ENCODE measurements around the gene ZNF608. TPM values are rescaled to one million over a fixed set of nuclear protein-coding genes. Genes with fewer than 3 reads are reported as not detected.

ZNF608 gene
- total and polyA plus RNA-seq, 4 experiments from 2014 or later, result not detected

- no peak overlapping the region for H3K4me3 Mint-ChIP-seq
- DNase-seq, result no peak
- no peak overlapping the region for H3K27ac Mint-ChIP-seq
- H3K36me3 Mint-ChIP-seq, result no peaks in the 10 kb centered on the region
- Histone ChIP-seq H3K27ac (ENCODE audit: low read depth, low read length) (no peak overlapping the region), H3K4me1 (ENCODE audit: insufficient read depth, low read length) (no peaks in the 10 kb centered on the region), H3K4me3 (ENCODE audit: low read length in 2 of 2) (no peak overlapping the region), H3K9me3 (ENCODE audit: control insufficient read depth in 1 of 2, low read length in 2 of 2) (no peaks in the 10 kb centered on the region), H3K27me3 (ENCODE audit: insufficient read depth, low read length) (peaks cover 3% of the 10 kb centered on the region), H3K36me3 (ENCODE audit: insufficient read depth, low read length) (no peaks in the 10 kb centered on the region)
- peaks cover 16 to 31% of the 10 kb centered on the region in 2 donors for H3K27me3 Mint-ChIP-seq
- peaks cover 5 to 24% (median 12%) of the 10 kb centered on the region in 4 donors for H3K4me1 Mint-ChIP-seq
- ChIA-PET CTCF (ENCODE audit: partially characterized antibody) (no interaction called here), POLR2A (ENCODE audit: partially characterized antibody) (no interaction called here)
- peaks cover 0 to 7% (median 2%) of the 10 kb centered on the region in 8 donors for H3K9me3 Mint-ChIP-seq
- intact Hi-C loops (cut with micrococcal nuclease), result no loop called here
Measured at GRCh38 chr5:124743602-124744169, 2.8 kb downstream of the ZNF608 start.

GRCh38 chr5:124742983-124743601, 3.3 kb downstream of the ZNF608 start:
- Histone ChIP-seq H3K27ac (ENCODE audit: low read depth, low read length) (no peak overlapping the region), H3K9me3 (ENCODE audit: control insufficient read depth in 1 of 2, low read length in 2 of 2) (no peaks in the 10 kb centered on the region), H3K36me3 (ENCODE audit: insufficient read depth, low read length) (no peaks in the 10 kb centered on the region), H3K4me3 (ENCODE audit: low read length in 2 of 2) (no peak overlapping the region), H3K4me1 (ENCODE audit: insufficient read depth, low read length) (no peaks in the 10 kb centered on the region), H3K27me3 (ENCODE audit: insufficient read depth, low read length) (peaks cover 3% of the 10 kb centered on the region)
- H3K4me1 Mint-ChIP-seq, result peaks cover 5 to 19% (median 12%) of the 10 kb centered on the region in 4 donors
- H3K4me3 Mint-ChIP-seq, result no peak overlapping the region
- ChIA-PET POLR2A (ENCODE audit: partially characterized antibody) (no interaction called here), CTCF (ENCODE audit: partially characterized antibody) (no interaction called here)
- H3K36me3 Mint-ChIP-seq, result no peaks in the 10 kb centered on the region
- DNase-seq, result no peak
- peaks cover 0 to 7% (median 2%) of the 10 kb centered on the region in 8 donors for H3K9me3 Mint-ChIP-seq
- H3K27me3 Mint-ChIP-seq, result peaks cover 15 to 27% of the 10 kb centered on the region in 2 donors
- H3K27ac Mint-ChIP-seq, result no peak overlapping the region
- intact Hi-C loops (cut with micrococcal nuclease), result no loop called here

GRCh38 chr5:124742521-124742920, 3.9 kb downstream of the ZNF608 start:
- intact Hi-C loops (cut with micrococcal nuclease), result no loop called here
- no peak for DNase-seq
- Histone ChIP-seq H3K27me3 (ENCODE audit: insufficient read depth, low read length) (peaks cover 3% of the 10 kb centered on the region), H3K4me1 (ENCODE audit: insufficient read depth, low read length) (no peaks in the 10 kb centered on the region), H3K9me3 (ENCODE audit: control insufficient read depth in 1 of 2, low read length in 2 of 2) (no peaks in the 10 kb centered on the region), H3K27ac (ENCODE audit: low read depth, low read length) (no peak overlapping the region), H3K4me3 (ENCODE audit: low read length in 2 of 2) (no peak overlapping the region), H3K36me3 (ENCODE audit: insufficient read depth, low read length) (no peaks in the 10 kb centered on the region)
- Mint-ChIP-seq H3K4me3 (no peak overlapping the region), H3K27ac (no peak overlapping the region), H3K4me1 (peaks cover 5 to 15% (median 11%) of the 10 kb centered on the region in 4 donors), H3K36me3 (no peaks in the 10 kb centered on the region), H3K9me3 (peaks cover 0 to 7% (median 2%) of the 10 kb centered on the region in 8 donors), H3K27me3 (peaks cover 13 to 21% of the 10 kb centered on the region in 2 donors)
- CTCF ChIA-PET (ENCODE audit: partially characterized antibody), result no interaction called here
- POLR2A ChIA-PET (ENCODE audit: partially characterized antibody), result no interaction called here

- H3K9me3 Mint-ChIP-seq, result peaks cover 0 to 7% (median 2%) of the 10 kb centered on the region in 8 donors
- DNase-seq, result no peak
- ChIA-PET CTCF (ENCODE audit: partially characterized antibody) (no interaction called here), POLR2A (ENCODE audit: partially characterized antibody) (no interaction called here)
- H3K4me1 Mint-ChIP-seq, result peaks cover 5 to 9% (median 7%) of the 10 kb centered on the region in 4 donors
- H3K27ac Mint-ChIP-seq, result no peak overlapping the region
- H3K36me3 Mint-ChIP-seq, result no peaks in the 10 kb centered on the region
- H3K4me3 Mint-ChIP-seq, result no peak overlapping the region
- Histone ChIP-seq H3K9me3 (ENCODE audit: control insufficient read depth in 1 of 2, low read length in 2 of 2) (no peaks in the 10 kb centered on the region), H3K27ac (ENCODE audit: low read depth, low read length) (no peak overlapping the region), H3K36me3 (ENCODE audit: insufficient read depth, low read length) (no peaks in the 10 kb centered on the region), H3K27me3 (ENCODE audit: insufficient read depth, low read length) (no peaks in the 10 kb centered on the region), H3K4me1 (ENCODE audit: insufficient read depth, low read length) (no peaks in the 10 kb centered on the region), H3K4me3 (ENCODE audit: low read length in 2 of 2) (no peak overlapping the region)
- peaks cover 12 to 17% of the 10 kb centered on the region in 2 donors for H3K27me3 Mint-ChIP-seq
- intact Hi-C loops (cut with micrococcal nuclease), result no loop called here
Measured at GRCh38 chr5:124741711-124742496, 4.5 kb downstream of the ZNF608 start.

- intact Hi-C loops (cut with micrococcal nuclease), result no loop called here
- H3K27me3 Mint-ChIP-seq, result peaks cover 6 to 12% of the 10 kb centered on the region in 2 donors
- DNase-seq, result no peak
- no peak overlapping the region for H3K4me3 Mint-ChIP-seq
- no peaks in the 10 kb centered on the region for H3K9me3 ChIP-seq (ENCODE audit: control insufficient read depth in 1 of 2, low read length in 2 of 2)
- H3K27me3 ChIP-seq (ENCODE audit: insufficient read depth, low read length), result no peaks in the 10 kb centered on the region
- peaks cover 0 to 4% (median 1%) of the 10 kb centered on the region in 8 donors for H3K9me3 Mint-ChIP-seq
- POLR2A ChIA-PET (ENCODE audit: partially characterized antibody), result no interaction called here
- no peaks in the 10 kb centered on the region for H3K36me3 ChIP-seq (ENCODE audit: insufficient read depth, low read length)
- CTCF ChIA-PET (ENCODE audit: partially characterized antibody), result no interaction called here
- no peak overlapping the region for H3K27ac ChIP-seq (ENCODE audit: low read depth, low read length)
- no peaks in the 10 kb centered on the region for H3K4me1 ChIP-seq (ENCODE audit: insufficient read depth, low read length)
- no peak overlapping the region for H3K4me3 ChIP-seq (ENCODE audit: low read length in 2 of 2)
- H3K36me3 Mint-ChIP-seq, result no peaks in the 10 kb centered on the region
- H3K27ac Mint-ChIP-seq, result no peak overlapping the region
- H3K4me1 Mint-ChIP-seq, result peaks cover under 1 to 2% (median 1%) of the 10 kb centered on the region in 4 donors
Measured at GRCh38 chr5:124740991-124741583, 5.4 kb downstream of the ZNF608 start.

GRCh38 chr5:124740071-124740470, 6.4 kb downstream of the ZNF608 start:
- Mint-ChIP-seq H3K27ac (no peak overlapping the region), H3K36me3 (no peaks in the 10 kb centered on the region), H3K27me3 (peaks cover 10 to 11% of the 10 kb centered on the region in 2 donors), H3K9me3 (peaks cover 0 to 5% (median 2%) of the 10 kb centered on the region in 8 donors), H3K4me1 (no peaks in the 10 kb centered on the region), H3K4me3 (no peak overlapping the region)
- no peak overlapping the region for H3K27ac ChIP-seq (ENCODE audit: low read depth, low read length)
- ChIA-PET POLR2A (ENCODE audit: partially characterized antibody) (no interaction called here), CTCF (ENCODE audit: partially characterized antibody) (no interaction called here)
- H3K4me1 ChIP-seq (ENCODE audit: insufficient read depth, low read length), result no peaks in the 10 kb centered on the region
- DNase-seq, result no peak
- intact Hi-C loops (cut with micrococcal nuclease), result no loop called here
- no peaks in the 10 kb centered on the region for H3K27me3 ChIP-seq (ENCODE audit: insufficient read depth, low read length)
- H3K4me3 ChIP-seq (ENCODE audit: low read length in 2 of 2), result no peak overlapping the region
- H3K36me3 ChIP-seq (ENCODE audit: insufficient read depth, low read length), result no peaks in the 10 kb centered on the region
- H3K9me3 ChIP-seq (ENCODE audit: control insufficient read depth in 1 of 2, low read length in 2 of 2), result no peaks in the 10 kb centered on the region

GRCh38 chr5:124739634-124740025, 6.8 kb downstream of the ZNF608 start:
- H3K27ac Mint-ChIP-seq, result no peak overlapping the region
- no peak for DNase-seq
- ChIA-PET CTCF (ENCODE audit: partially characterized antibody) (no interaction called here), POLR2A (ENCODE audit: partially characterized antibody) (no interaction called here)
- H3K4me1 ChIP-seq (ENCODE audit: insufficient read depth, low read length), result no peaks in the 10 kb centered on the region
- H3K9me3 Mint-ChIP-seq, result peaks cover 0 to 7% (median 2%) of the 10 kb centered on the region in 8 donors
- peaks cover 9 to 13% of the 10 kb centered on the region in 2 donors for H3K27me3 Mint-ChIP-seq
- no peaks in the 10 kb centered on the region for H3K9me3 ChIP-seq (ENCODE audit: control insufficient read depth in 1 of 2, low read length in 2 of 2)
- no peaks in the 10 kb centered on the region for H3K4me1 Mint-ChIP-seq
- no peaks in the 10 kb centered on the region for H3K36me3 Mint-ChIP-seq
- H3K36me3 ChIP-seq (ENCODE audit: insufficient read depth, low read length), result no peaks in the 10 kb centered on the region
- no peaks in the 10 kb centered on the region for H3K27me3 ChIP-seq (ENCODE audit: insufficient read depth, low read length)
- no peak overlapping the region for H3K27ac ChIP-seq (ENCODE audit: low read depth, low read length)
- no peak overlapping the region for H3K4me3 Mint-ChIP-seq
- intact Hi-C loops (cut with micrococcal nuclease), result no loop called here
- H3K4me3 ChIP-seq (ENCODE audit: low read length in 2 of 2), result no peak overlapping the region
